ENCODE data around the gene FIBP. TPM values are rescaled to one million over a fixed set of nuclear protein-coding genes. Genes with fewer than 3 reads are reported as not detected.

FIBP gene
- total RNA-seq, 1 donor from 2014 or later, result 77.8 TPM

GRCh38 chr11:65834202-65834601 is 54.1 kb downstream of the FIBP start:
- Mint-ChIP-seq H3K36me3 (ENCODE audit: insufficient read depth) (no peaks in the 10 kb centered on the region), H3K27me3 (peaks cover 16% of the 10 kb centered on the region), H3K4me3 (ENCODE audit: low read depth) (no peak overlapping the region), H3K27ac (no peak overlapping the region), H3K4me1 (ENCODE audit: low read depth) (peaks cover 5% of the 10 kb centered on the region), H3K9me3 (ENCODE audit: low read depth) (no peaks in the 10 kb centered on the region)
- DNase-seq (ENCODE audit: low spot score, unreplicated experiment), result no peak
- TF ChIP-seq, protein P1, sequence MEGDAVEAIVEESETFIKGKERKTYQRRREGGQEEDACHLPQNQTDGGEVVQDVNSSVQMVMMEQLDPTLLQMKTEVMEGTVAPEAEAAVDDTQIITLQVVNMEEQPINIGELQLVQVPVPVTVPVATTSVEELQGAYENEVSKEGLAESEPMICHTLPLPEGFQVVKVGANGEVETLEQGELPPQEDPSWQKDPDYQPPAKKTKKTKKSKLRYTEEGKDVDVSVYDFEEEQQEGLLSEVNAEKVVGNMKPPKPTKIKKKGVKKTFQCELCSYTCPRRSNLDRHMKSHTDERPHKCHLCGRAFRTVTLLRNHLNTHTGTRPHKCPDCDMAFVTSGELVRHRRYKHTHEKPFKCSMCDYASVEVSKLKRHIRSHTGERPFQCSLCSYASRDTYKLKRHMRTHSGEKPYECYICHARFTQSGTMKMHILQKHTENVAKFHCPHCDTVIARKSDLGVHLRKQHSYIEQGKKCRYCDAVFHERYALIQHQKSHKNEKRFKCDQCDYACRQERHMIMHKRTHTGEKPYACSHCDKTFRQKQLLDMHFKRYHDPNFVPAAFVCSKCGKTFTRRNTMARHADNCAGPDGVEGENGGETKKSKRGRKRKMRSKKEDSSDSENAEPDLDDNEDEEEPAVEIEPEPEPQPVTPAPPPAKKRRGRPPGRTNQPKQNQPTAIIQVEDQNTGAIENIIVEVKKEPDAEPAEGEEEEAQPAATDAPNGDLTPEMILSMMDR (IDR thresholded peaks at IDR 0.05; ENCODE audit: unreplicated experiment), result no peak

Other genes starting within 250 kb of the FIBP start
- gene RELA, start 225.6 kb downstream of the FIBP start, total RNA-seq, result 54.2 and 54.5 TPM in 2 replicates
- 65.8 and 73.1 TPM in 2 replicates for gene KAT5, start 176.2 kb downstream of the FIBP start, total RNA-seq
- 38.5 and 44.0 TPM in 2 replicates for gene RNASEH2C, start 167.7 kb downstream of the FIBP start, total RNA-seq
- gene AP5B1, start 107.5 kb downstream of the FIBP start, total RNA-seq, result 18.4 and 19.3 TPM in 2 replicates
- 12.4 and 12.7 TPM in 2 replicates for gene OVOL1, start 101.4 kb downstream of the FIBP start, total RNA-seq
- gene SNX32, start 54.5 kb downstream of the FIBP start, total RNA-seq, result 3.6 and 4.6 TPM in 2 replicates
- 864 and 890 TPM in 2 replicates for gene CFL1, start 30.3 kb downstream of the FIBP start, total RNA-seq
- gene MUS81, start 28.0 kb downstream of the FIBP start, total RNA-seq, result 55.5 and 60.5 TPM in 2 replicates
- 84.9 and 90.5 TPM in 2 replicates for gene EFEMP2, start 15.7 kb downstream of the FIBP start, total RNA-seq
- not detected in 2 replicates for gene CTSW, start 8.6 kb downstream of the FIBP start, total RNA-seq
- gene CCDC85B, start 2.2 kb upstream of the FIBP start, total RNA-seq, result 7.4 and 7.9 TPM in 2 replicates
- 1.7 and 2.6 TPM in 2 replicates for gene FOSL1, start 11.9 kb upstream of the FIBP start, total RNA-seq
- gene C11orf68, start 30.6 kb upstream of the FIBP start, total RNA-seq, result 23.9 and 28.6 TPM in 2 replicates
- gene DRAP1, start 31.0 kb upstream of the FIBP start, total RNA-seq, result 61.5 and 65.8 TPM in 2 replicates
- gene TSGA10IP, start 57.0 kb upstream of the FIBP start, total RNA-seq, result not detected in 2 replicates
- gene SART1, start 73.3 kb upstream of the FIBP start, total RNA-seq, result 51.2 and 53.1 TPM in 2 replicates
- 40.1 and 42.6 TPM in 2 replicates for gene EIF1AD, start 113.7 kb upstream of the FIBP start, total RNA-seq
- gene BANF1, start 114.0 kb upstream of the FIBP start, total RNA-seq, result 200 and 222 TPM in 2 replicates
- gene CST6, start 123.5 kb upstream of the FIBP start, total RNA-seq, result not detected in 2 replicates
- gene CATSPER1, start 138.0 kb upstream of the FIBP start, total RNA-seq, result not detected in 2 replicates
- 3.9 and 4.8 TPM in 2 replicates for gene GAL3ST3, start 160.7 kb upstream of the FIBP start, total RNA-seq
- 211 and 216 TPM in 2 replicates for gene SF3B2, start 163.9 kb upstream of the FIBP start, total RNA-seq
- 68.3 and 72.3 TPM in 2 replicates for gene PACS1, start 181.8 kb upstream of the FIBP start, total RNA-seq